ENCODE measurements around the gene FNDC3A.

DNA sequence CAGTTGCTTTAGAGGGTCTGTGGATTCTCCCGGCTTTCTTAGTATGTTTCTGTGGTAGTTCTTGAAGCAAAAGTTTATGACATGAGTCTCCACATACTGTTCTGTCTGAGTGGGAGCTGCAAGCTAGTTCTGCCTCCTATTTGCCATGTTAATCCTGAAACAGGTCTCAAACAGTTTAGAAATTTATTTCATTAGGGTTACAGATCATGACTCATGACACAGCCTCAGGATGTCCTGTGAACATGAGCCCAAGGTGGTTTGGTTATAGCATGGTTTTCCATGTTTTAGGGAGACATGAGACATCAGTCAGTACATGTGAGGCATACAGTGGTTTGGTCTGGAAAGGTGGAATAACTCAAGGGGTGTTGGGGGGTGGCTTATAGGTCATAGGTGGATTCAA is 77.5 kb downstream of the FNDC3A start:
- TF ChIP-seq, protein P1, sequence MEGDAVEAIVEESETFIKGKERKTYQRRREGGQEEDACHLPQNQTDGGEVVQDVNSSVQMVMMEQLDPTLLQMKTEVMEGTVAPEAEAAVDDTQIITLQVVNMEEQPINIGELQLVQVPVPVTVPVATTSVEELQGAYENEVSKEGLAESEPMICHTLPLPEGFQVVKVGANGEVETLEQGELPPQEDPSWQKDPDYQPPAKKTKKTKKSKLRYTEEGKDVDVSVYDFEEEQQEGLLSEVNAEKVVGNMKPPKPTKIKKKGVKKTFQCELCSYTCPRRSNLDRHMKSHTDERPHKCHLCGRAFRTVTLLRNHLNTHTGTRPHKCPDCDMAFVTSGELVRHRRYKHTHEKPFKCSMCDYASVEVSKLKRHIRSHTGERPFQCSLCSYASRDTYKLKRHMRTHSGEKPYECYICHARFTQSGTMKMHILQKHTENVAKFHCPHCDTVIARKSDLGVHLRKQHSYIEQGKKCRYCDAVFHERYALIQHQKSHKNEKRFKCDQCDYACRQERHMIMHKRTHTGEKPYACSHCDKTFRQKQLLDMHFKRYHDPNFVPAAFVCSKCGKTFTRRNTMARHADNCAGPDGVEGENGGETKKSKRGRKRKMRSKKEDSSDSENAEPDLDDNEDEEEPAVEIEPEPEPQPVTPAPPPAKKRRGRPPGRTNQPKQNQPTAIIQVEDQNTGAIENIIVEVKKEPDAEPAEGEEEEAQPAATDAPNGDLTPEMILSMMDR (IDR thresholded peaks at IDR 0.05; ENCODE audit: low read length), result no peak
- no peak for TF ChIP-seq EZH2 (optimal IDR thresholded peaks at IDR 0.05; ENCODE audit: low read depth, low read length)

All from MM.1S (cell line).